HG02870 (cell line): ENCODE measurements around the gene TINCR.

Experiments
- ATAC-seq: cut with Tn5 transposase; IDR thresholded peaks from one replicate; pipeline ENCODE4 v1.9.1; 2021; ENCODE audit warnings: mild to moderate bottlenecking, moderate library complexity; ENCODE audit not compliant: unreplicated experiment

The TINCR gene

DNA sequence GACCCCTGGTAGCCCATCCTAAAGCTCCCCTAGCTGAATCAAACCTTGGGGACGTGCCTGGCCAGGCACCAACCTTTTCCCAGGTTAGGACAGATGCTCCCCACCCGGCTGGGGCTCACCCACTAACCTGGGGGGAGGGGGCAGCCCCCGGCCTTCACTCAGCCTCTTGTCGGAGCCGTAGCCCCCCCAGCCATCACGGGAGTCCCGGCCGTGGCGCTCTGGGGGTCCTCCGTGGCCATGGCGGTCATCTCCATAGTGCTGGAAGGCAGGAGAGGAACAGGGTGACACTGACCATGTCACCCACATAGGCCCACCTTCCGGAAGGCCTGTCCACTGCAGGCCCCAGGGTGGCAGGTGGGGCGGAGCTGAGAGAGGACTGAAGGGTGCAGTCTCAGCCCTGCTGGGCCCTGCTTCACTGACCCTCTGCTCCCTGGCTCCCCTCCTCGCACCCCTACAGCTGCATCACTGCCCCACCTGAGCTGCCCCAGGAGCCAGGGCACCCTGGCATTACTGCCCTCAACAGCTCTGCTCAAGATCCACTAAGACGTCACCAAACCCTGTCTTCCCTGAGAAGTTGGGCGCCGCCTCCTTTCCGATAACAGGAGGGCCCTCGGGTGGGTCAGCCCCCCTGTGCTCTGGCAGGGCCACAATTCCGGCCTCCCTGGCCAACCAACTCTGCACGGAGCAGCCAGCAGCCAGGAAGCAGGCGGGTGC, 22.6 kb upstream of the TINCR start:
- no peak for ATAC-seq

DNA sequence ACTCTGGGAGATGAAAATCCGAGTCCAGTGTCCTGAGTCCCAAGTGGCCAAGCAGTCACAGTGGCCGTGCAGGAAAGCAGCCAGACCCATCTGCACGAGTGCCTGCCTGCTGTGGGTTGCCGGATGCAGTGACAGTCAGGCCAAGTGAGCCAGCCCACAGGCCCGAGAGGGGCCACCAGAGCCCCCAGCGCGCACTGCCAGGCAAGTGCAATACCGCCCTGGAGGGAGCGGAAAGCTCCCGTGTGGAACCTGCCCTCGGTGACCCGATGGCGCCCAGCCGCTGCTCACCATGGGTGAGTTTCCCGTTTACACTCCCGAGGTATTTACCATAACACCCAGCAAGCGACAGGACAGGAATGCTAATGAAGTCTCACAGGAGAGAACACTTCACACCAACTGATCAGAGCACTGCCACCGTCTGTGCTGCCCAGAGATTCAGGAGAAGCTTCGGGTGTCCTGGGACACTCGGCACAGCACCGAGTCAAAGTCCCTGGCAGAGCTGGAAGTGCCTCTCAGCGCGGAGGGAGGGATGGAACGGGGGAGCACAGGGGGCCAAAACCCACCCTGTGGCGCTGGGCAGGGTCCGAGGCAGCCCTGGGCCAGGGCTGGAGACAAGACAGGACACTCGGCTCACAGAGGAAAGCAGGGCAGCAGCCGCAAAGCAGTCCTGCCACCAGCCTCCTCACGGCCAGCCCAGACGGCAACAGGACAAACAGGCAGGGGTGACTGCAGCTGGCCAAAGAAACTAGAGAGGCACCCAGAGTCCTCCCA, 21.3 kb upstream of the TINCR start:
- no peak for ATAC-seq

DNA sequence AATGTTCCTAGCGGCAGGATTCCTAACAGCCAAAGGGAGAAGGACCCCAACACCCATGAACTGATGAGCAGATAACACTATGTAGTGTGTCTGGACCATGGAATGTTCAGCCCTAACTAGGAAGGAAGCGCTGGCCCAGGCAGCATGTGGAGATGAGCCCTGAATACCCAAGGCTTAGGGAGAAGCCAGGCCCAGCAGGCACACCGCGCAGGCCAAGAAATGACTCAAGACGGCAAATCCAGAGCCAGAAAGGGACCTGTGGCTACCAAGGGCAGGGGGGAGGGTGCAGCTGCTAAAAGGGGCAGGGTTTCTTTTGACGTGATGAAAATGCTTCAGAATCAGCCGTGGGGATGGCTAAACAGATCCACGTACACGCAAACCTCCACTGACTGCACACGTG, 20.7 kb upstream of the TINCR start:
- ATAC-seq = no peak

DNA sequence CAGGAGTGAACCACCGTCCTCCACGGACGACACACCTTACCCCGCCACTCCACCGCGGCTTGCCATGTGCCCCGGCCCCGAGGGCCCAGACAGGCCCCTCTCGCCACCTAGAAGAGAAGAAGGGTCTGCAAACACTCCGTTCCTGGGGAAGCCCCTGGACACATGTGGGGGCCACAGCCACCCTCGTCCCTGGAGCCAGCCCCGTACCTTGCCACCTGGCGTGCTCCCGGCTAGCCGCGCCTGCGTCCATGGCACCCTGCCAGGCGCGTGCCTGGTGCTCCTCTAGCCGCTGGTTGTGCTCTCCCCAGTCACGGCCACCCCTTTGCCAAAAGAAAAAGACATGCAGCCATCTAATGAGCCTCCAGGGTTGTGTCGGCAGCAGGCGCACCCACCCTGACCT, 19.9 kb upstream of the TINCR start:
- no peak for ATAC-seq

DNA sequence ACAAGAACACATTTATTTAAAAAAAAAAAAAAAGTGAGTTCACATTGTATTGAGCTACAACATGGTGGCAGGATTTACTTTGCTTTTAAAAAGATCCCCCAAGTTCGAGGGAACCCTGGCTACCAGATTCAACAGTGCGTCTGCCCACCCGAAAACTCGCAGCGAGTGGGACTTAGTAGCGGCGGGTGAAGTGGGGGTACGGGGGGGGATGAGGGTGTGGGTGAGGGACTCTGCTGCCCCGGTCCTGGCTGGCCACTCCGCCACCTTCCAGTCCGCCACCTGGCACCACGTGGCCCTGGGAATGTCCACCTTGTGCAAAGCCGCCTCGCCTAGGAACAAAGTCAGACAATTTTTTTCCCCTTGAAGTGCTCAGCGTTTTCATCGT, 19.3 kb upstream of the TINCR start:
- ATAC-seq = no peak

DNA sequence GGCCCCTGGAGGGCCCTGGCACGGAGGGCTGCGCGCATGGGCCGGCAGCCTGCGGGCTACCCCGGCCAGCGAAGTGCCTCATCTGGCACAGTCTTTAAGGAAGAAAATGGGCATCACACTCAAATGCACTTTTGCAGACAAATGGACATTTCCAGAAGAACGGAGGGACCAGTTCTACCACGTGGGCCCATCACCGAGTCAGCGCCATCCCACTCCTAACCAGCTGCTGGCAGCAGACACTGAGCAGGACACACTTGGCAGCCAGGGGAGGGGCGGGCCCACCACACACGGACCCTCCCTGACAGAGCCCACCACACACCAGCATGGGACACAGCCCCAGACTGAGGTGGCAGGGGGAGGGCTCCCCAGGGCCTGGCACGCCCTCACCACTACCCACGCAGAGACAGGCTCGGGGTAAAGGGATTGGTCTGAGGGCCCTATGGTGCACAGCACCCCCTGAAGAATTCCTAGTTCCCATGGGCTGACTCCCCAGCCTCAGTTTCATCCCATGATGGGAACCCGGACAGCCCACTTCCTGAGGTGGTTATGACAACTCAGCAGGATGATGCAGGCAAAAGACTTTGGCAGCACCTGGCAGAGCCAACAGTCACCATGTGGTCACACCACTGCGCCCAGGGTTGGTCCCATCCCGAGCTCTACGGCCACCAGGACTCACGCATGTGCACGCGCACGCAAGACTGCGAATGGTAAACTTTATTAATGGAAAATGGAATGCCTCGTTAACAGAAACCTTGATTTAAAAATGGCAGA, 18.7 kb upstream of the TINCR start:
- no peak for ATAC-seq

DNA sequence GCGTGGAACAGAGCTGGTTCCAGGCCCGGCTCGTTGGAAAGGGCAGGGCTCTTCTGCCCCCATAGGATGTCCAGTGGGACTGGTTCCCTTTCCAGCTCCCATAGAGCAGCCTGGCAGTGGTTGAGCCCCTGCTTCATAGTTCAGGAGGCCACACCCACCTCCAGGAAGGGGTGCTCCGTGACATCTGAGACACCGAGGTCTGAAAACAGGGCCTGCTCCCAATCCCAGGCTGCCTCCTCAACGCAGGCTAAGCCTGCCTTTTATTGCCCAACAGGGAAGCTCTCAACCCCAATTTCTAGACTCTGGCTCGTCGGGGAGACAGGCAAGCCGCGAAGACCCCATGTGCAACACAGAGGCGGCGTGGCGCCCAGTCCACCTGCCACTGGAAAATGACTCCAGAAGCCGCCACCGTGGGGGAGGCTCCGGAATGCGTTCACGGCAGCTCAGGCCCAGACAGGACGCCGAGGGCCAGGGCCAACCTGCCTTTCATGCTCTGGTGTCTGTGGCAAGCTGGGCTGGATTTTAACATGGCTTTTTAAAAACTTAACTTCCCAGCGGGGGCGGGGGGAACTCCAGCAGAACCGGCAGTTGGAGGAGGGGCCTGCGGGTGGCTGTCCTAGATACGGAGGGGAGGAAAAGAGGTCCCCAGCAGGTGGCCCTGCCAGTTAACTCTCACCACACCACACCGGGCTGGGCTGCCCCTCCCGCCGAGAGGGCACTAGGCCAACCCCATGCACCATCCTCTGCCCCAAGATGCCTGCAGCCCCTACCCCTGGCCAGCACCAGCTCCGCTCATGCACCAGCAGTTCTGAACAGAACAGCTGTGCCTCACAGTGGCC, 17.9 kb upstream of the TINCR start:
- no peak for ATAC-seq

DNA sequence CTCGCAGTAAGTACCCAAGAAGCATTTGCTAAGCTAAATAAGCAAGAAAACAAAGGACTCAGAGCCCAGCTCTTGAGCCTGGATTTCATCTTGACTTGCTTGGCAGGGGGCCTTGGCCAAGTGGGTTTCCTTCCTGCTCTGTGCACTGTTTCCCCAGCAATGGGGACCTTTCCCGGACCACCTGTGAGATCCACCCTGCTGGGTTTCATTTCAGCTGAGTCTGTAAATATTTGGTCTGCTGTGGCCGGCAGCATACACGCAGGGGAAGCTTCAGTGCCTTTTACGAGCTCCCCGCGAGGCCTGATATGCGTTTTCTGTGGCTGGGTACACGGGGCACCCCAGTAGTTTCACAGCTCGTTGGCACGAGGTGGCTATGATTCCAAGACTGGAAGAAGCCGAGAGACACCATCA, 12.4 kb upstream of the TINCR start:
- ATAC-seq = no peak

DNA sequence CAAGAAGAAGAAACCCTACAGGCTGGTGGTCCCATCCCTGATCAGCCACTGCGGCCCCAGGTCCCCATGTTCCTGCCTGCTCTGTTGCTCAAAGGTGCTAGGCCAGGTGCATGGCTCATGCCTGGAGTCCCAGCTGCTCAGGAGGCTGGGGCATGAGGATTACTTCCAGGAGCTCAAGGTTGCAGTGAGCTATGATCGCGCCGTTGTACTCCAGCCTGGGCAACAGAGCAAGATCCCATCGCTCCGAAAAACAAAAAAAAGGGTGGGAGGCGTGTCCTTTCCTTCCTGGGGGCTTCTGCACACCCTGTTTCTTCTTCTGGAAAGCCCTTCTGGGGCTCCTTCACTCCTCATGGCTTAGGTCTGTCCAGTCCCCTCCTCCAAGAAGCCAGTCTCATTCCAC, 11.9 kb upstream of the TINCR start:
- no peak for ATAC-seq

DNA sequence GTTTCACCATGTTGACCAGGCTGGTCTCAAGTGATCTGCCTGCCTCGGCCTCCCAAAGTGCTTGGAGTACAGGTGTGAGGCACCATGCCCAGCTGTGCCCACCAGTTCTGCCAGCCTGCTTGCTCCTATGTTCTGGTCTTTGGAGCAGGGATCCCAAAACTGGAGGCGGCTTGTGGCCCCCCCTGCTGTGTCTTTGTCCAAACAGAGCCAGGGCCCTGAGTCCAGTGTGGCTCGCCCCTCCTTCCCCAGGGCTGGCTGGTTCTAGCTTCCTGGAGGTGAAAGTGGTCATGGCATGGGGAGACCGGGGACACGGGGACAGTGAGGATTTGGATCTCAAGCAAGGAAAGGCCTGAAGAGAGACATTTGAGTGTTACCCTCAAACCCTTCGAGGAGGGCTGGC, 11.5 kb upstream of the TINCR start:
- no peak for ATAC-seq

DNA sequence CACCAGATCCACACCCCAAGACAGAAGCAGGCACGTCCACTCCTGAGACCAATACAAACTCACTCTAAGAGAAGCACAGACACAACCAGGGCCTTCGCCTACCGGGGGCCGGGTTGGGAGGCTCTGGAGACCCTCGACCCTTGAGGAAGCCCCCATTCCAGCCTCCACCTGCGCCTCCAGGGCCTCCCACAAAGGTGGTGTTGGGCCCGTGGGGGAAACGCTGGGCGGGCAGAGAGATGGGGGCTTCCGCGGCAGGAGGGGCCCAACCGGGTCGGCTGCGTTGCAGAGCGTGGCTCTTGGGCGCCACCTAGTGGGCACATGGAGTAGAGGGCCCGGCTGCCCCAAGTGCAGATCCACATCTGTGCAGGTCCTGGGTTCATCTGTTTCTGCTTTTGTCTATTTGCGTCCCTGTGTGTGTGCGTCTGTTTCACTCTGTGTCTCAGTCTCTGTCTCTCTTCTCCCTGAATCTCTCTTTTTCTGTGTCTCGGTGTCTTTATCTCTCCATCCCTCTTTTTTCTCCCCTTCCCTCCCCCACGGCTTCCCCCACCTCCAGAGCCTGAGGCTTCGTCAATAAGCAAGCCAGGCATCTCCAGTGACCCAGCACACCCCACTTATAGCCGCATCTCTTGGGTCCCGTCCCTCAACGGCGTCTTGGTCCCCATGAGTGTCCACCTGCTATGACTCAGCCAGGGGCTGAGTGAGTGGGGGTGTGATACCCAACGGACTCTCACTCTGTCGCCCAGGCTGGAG, 10.5 kb upstream of the TINCR start:
- no peak for ATAC-seq

DNA sequence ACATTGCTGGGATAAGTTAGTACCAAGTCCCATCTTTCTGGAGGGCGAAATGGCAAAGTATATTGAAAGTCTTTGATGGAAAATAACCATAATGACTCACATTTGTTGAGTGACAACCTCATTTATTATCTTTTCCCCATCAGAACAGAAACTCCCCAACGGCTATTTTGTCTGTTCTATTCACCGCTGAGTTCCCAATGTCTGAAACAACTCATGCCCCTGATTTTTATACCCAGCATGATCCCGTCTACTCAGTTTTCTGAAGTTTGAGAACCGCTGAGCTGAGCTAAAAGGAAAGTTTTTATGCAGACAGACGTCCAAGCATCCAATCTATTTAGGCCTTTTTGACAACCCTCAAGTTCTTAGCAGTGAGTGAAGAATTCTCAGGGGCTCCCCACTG, 7.8 kb upstream of the TINCR start:
- no peak for ATAC-seq

DNA sequence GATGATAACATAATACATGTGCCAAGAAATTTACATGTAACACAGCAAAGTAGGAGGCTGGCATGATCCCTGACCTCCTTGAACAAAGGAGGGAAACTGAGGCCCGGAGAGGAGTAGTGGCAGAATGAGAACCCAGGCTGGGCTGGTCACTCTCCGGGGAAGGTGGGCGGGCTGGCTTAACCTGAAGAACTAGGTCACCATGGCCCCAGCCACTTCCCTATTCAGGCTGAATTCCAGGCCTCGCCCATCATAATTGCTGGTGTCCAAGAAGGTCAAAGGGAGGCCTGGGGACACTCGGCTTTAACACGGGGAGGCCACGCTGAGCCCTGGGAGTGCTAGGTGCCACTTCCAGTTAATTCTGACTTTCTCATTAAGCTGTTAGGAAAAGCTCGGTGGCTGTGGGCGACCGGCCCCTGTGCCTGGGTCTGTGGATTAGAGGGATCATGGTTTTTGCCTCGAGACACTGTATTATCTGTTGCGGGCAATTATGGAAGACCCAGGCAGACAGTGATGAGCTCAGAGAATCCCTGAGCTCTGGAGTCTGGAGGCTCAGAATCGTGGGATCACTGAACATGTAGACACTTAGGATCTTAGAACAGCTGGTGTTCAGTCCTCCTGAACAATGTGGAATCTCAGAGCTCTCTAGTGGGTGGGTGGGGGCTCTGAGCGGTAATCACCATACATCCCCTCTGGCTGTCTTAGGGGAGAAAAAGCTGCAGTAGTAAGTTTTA, 5.0 kb upstream of the TINCR start:
- no peak for ATAC-seq

DNA sequence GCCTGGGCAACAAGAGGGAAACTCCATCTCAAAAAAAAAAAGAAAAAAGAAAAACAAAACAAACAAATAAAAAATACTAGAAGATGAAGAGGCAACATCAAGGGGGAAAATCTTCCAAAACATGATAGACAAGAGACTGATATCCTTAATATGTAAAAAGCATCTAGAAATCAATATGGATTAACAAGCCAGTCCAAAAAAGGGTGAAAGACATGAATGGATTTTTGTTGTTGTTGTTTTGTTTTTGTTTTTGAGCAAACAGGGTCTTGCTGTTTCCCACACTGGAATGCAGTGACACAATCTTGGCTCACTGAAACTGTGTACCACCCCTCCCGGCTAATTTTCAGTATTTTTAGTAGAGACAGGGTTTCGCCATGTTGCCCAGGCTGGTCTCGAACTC, 4.0 kb upstream of the TINCR start:
- ATAC-seq = no peak

DNA sequence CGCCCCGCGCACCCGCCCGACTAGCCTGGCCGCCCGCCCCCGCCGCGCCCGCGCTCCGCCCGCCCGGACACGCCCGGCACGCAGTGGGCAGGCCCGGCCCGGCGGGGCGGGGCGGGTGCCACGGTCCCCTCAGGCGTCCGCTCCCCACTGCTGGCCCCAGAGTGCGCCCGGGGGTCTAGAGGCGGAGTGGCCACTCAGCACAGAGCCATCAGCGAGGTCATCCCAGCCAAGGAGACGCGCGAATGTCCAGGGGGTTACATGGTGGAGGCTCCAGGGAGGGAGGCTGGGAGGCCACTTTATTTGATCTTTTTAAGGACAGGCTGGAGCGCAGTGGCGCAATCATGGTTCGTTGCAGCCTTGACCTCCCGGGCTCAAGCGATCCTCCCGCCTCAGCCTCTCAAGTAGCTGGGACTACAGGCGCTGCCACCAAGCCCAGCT, 236 bp upstream of the TINCR start:
- ATAC-seq = no peak

DNA sequence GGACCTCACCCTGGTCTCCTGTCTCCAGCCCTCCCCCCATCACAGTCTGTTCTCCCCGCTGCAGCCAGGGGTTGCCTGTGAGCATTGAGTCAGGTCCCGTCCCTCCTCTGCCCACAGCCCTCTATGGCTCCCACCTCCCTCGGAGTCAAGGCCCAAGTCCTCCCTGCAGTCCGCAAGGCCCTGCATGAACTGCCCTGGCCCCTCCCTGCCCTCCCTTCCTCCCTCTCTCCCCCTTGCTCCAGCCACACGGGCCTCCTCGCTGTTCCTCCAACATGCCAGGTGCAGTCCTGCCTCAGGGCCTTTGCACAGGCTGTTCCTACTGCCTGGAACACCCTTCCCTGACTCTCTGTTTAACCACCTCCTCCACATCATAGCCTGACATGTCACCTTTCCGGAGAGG, 2.8 kb downstream of the TINCR start:
- ATAC-seq = no peak

DNA sequence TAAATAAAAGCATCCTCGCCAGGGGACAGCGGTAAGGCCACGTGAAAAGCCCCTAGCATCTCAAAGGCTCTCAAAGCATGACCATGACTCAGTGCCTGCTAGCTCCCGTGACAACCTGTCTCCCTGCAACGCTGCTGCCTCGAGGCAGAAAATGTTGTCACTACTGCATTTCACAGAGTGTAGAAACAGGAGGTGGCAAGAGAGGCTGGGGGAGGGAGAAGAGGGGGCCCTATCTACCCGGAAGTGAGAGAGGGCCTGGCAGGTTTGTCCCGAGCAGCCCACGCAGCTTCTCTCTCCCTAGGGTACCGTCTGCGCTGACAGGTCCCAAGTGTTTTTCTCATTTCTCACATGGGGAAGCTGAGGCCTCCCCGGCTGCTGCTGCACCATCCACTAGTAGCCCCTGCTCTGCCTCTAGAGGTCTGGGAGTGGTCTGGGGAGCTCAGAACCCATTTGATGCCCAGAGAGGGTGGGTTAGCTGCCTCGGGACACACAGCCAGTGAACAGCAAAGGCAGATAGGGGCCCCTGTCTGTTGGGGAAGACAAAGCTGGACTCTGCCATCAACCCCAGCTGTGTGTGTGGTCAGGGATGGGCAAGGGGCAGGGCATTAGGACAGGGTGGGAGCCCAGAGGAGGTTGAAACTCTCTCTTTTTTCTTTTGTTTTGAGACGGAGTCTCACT, 3.7 kb downstream of the TINCR start:
- ATAC-seq = no peak

DNA sequence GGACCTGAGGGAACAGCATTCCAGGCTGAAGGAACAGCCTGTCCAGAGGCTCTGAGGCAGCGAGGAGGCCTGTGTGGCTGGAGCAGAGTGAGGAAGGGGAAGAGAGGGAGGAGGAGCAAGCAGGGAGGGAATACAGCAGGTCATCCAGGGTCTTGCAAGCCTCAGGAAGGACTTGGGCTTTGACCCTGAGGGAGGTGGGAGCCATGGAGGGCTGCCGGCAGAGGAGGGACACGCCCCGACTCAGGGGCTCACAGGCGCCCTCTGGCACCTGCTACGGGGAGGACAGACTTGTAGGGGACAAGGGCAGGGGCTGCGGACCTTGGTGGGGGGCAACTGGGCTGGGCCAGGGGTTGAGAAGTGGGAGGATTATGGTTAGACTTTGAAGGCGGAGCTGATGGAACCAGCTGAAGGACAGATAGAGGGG, 4.7 kb downstream of the TINCR start:
- ATAC-seq = no peak

DNA sequence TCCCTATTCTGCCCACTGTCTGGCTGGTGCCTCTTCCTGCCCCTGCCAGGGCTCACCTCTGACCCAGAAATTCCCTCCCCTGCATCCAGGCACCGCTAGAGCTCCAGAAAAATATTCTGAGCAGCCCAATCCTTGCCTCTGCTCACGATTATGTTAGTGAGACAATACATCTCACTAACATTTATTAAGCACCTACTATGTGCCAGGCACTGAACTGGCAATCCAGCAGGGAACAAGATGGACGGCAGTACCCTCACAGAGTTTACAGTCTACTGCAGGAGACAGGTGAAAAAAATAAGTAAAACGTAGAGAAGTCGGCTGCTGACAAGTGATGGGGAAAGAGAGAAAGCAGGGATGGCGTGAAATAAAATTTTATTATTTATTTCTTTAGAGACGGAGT, 5.5 kb downstream of the TINCR start:
- ATAC-seq = no peak
